ENCODE measurements around the gene C11orf42.

- no peak for TF ChIP-seq EP300 (IDR thresholded peaks at IDR 0.05; ENCODE audit: borderline replicate concordance)
- no peak for TF ChIP-seq CEBPB (IDR thresholded peaks at IDR 0.05)
- TF ChIP-seq RAD21 (IDR thresholded peaks at IDR 0.05; ENCODE audit: low read depth) = no peak
- TF ChIP-seq YY1 (IDR thresholded peaks at IDR 0.05; ENCODE audit: low read depth) = no peak
- no peak for TF ChIP-seq MAX (IDR thresholded peaks at IDR 0.05)
- no peak for TF ChIP-seq EGR1 (IDR thresholded peaks at IDR 0.05)
- no peak for TF ChIP-seq FOXM1 (IDR thresholded peaks at IDR 0.05; ENCODE audit: borderline replicate concordance, low read depth)
- TF ChIP-seq NFIC (IDR thresholded peaks at IDR 0.05) = no peak
- TF ChIP-seq TAF1 (IDR thresholded peaks at IDR 0.05; ENCODE audit: low read depth) = no peak
- no peak for TF ChIP-seq TEAD4 (IDR thresholded peaks at IDR 0.05)
- no peak for TF ChIP-seq REST (IDR thresholded peaks at IDR 0.05; ENCODE audit: low read depth)
Observed at GRCh38 chr11:6240139-6240538, 34.8 kb downstream of the C11orf42 start.
